Activated naive CD8-positive, alpha-beta T cell (primary cell): ENCODE measurements around the gene DCDC2.
"Not testable (repeated sequence)": the region's sequence is repeated elsewhere in the genome, so short reads cannot be mapped to it uniquely, and the experiment has no call there.

ENCODE experiments used
- H3K27ac Mint-ChIP-seq: one replicate; pipeline ENCODE4 v1.8.0; 2021; ENCODE audit warnings: mixed read lengths
- H3K27me3 Mint-ChIP-seq: one replicate; pipeline ENCODE4 v1.8.0; 2021; ENCODE audit warnings: mixed read lengths
- H3K36me3 Mint-ChIP-seq: one replicate; pipeline ENCODE4 v1.8.0; 2021; ENCODE audit warnings: mixed read lengths
- H3K4me1 Mint-ChIP-seq: one replicate; pipeline ENCODE4 v1.8.0; 2021; ENCODE audit warnings: low read depth, mixed read lengths
- H3K4me3 Mint-ChIP-seq: one replicate; pipeline ENCODE4 v1.8.0; 2021; ENCODE audit warnings: mild to moderate bottlenecking, mixed read lengths
- H3K9me3 Mint-ChIP-seq: one replicate; pipeline ENCODE4 v1.8.0; 2021; ENCODE audit warnings: low read depth, mixed read lengths

DCDC2 gene

DNA sequence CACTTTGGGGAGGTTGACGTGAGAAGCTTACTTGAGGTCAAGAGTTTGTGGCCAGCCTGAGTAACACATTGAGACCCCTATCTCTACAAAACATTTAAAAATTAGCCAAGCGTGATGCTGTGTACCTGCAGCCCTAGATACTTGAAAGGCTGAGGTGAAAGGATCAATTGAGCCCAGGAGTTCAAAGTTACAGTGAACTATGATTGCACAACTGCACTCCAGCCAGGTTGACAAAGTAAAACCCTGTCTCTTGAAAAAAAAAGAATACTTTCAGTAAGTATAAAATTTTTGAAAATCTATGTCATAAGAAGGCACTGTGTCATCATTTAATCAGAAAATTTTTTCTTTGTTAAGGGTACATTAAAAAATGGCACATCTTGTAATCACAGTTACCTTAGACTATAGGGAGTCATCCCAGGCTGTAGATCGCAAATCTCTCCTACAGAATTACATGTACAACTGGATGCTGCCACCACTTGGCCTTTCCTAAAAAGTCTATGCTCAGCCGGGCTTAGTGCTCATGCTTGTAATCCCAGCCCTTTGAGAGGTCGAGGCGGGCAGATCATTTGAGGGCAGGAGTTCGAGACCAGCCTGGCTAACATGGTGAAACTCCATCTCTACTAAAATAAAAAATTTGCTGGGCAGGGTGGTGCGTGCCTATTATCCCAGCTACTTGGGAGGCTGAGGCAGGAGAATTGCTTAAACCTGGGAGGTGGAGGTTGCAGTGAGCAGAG lies 27.8 kb upstream of the DCDC2 start:
- H3K27me3 Mint-ChIP-seq = peaks cover 10% of the 10 kb centered on the region
- H3K9me3 Mint-ChIP-seq = no peaks in the 10 kb centered on the region
- no peak overlapping the region for H3K4me3 Mint-ChIP-seq
- H3K27ac Mint-ChIP-seq = no peak overlapping the region
- no peaks in the 10 kb centered on the region for H3K4me1 Mint-ChIP-seq
- H3K36me3 Mint-ChIP-seq = no peaks in the 10 kb centered on the region

DNA sequence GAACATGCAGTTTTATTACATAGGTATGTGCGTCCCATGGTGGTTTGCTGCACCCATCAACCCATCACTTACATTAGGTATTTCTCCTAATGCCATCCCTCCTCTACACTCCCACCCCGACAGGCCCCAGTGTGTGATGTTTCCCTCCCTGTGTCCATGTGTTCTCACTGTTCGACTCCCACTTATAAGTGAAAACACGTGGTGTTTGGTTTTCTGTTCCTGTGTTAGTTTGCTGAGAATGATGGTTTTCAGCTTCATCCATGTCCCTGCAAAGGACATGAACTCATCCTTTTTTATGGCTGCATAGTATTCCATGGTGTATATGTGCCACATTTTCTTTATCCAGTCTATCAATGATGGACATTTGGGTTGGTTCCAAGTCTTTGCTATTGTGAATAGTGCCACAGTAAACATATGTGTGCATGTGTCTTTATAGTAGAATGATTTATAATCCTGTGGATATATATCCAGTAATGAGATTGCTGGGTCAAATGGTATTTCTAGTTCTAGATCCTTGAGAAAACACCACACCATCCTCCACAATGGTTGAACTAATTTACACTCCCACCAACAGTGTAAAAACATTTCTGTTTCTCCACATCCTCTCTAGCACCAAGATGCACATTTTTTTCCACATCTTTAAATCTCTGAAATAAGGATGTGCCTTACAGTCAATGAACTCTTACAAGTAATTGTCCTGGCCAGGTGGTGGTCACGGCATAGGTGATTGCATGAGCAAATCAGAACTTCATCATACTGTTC lies 26.7 kb upstream of the DCDC2 start:
- not testable (repeated sequence) for H3K9me3 Mint-ChIP-seq, H3K4me1 Mint-ChIP-seq, H3K4me3 Mint-ChIP-seq, H3K27me3 Mint-ChIP-seq, H3K27ac Mint-ChIP-seq, H3K36me3 Mint-ChIP-seq

GRCh38 chr6:24382891-24383494 lies 25.1 kb upstream of the DCDC2 start:
- not testable (repeated sequence) for H3K27me3 Mint-ChIP-seq, H3K27ac Mint-ChIP-seq, H3K9me3 Mint-ChIP-seq, H3K4me3 Mint-ChIP-seq, H3K36me3 Mint-ChIP-seq, H3K4me1 Mint-ChIP-seq

DNA sequence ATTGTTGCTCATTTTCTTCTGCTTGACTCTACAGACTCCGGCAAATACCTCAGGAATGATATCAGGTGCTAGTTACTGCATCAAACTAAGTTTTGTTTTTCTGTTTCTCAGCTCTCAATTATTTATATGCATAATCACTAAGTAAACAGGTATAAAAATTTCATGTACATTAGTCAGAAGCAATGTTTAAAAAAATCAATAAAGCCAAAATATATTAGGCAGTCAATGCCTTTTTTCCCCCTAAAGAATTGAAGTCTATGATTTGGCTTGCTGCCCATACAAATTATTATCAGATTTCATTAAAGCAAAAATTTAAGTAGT lies 24.3 kb upstream of the DCDC2 start:
- no peaks in the 10 kb centered on the region for H3K36me3 Mint-ChIP-seq
- H3K4me1 Mint-ChIP-seq = no peaks in the 10 kb centered on the region
- H3K27me3 Mint-ChIP-seq = peaks cover 4% of the 10 kb centered on the region
- H3K27ac Mint-ChIP-seq = no peak overlapping the region
- no peak overlapping the region for H3K4me3 Mint-ChIP-seq
- no peaks in the 10 kb centered on the region for H3K9me3 Mint-ChIP-seq

GRCh38 chr6:24381476-24382219 lies 23.8 kb upstream of the DCDC2 start:
- H3K9me3 Mint-ChIP-seq = no peaks in the 10 kb centered on the region
- no peaks in the 10 kb centered on the region for H3K4me1 Mint-ChIP-seq
- peaks cover 4% of the 10 kb centered on the region for H3K27me3 Mint-ChIP-seq
- H3K27ac Mint-ChIP-seq = no peak overlapping the region
- no peak overlapping the region for H3K4me3 Mint-ChIP-seq
- no peaks in the 10 kb centered on the region for H3K36me3 Mint-ChIP-seq

DNA sequence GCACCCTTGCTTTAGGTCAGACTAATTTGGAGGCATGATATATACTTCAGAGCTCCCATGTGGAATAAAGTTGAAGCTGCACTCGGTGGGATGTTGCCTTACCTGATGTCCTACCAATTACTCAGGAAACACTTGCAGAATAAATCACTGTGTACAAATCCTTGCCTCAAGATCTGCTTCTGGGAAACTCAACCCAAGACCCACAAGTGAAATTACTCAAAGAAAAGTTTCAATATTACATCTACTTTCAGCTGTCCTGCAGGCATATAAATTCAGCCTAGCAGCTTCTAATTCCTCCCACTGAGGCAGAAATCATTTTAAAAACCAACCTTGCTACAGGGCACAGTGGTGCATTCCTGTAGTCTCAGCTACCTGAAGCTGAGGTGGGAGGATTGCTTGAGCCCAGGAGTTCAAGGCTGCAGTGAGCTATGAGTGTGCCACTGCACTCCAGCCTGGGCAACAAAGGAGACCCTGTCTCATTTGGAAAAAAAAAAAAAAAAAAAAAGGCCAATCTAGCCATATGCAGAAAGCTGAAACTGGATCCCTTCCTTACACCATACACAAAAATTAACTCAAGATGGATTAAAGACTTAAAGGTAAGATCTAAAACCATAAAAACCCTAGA lies 20.7 kb upstream of the DCDC2 start:
- no peaks in the 10 kb centered on the region for H3K9me3 Mint-ChIP-seq

DNA sequence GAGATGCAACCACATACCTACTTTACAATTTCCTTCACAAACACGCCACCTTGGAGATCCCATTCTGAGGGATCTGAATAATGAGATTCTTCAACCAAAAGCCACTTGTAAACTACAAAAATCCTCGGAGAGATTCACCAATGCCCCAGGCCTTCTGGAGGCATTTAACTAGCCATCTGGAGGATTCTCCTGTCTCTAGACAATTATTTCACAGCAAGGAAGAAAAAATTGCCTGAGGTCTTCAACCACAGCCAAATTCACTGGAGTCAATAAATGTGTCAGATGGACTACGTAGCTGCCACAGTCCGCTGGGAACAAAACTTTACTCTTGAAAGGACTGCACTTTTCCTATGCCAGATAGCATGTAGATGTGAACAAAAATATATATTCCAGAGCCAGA lies 19.0 kb upstream of the DCDC2 start:
- no peak overlapping the region for H3K4me3 Mint-ChIP-seq
- peaks cover 3% of the 10 kb centered on the region for H3K27me3 Mint-ChIP-seq
- no peaks in the 10 kb centered on the region for H3K4me1 Mint-ChIP-seq
- no peaks in the 10 kb centered on the region for H3K9me3 Mint-ChIP-seq
- no peak overlapping the region for H3K27ac Mint-ChIP-seq
- no peaks in the 10 kb centered on the region for H3K36me3 Mint-ChIP-seq

More for the DNA sequence above, 20.7 kb upstream of the DCDC2 start:
- Mint-ChIP-seq H3K36me3 (no peaks in the 10 kb centered on the region), H3K27me3 (peaks cover 3% of the 10 kb centered on the region), H3K4me1 (no peaks in the 10 kb centered on the region), H3K4me3 (no peak overlapping the region), H3K27ac (no peak overlapping the region)

GRCh38 chr6:24374612-24375011 lies 16.8 kb upstream of the DCDC2 start:
- Mint-ChIP-seq H3K9me3 (no peaks in the 10 kb centered on the region), H3K4me3 (no peak overlapping the region), H3K27me3 (peaks cover 4% of the 10 kb centered on the region), H3K4me1 (no peaks in the 10 kb centered on the region), H3K36me3 (no peaks in the 10 kb centered on the region), H3K27ac (no peak overlapping the region)

- H3K27me3 Mint-ChIP-seq = peaks cover 16% of the 10 kb centered on the region
- not testable (repeated sequence) for H3K4me1 Mint-ChIP-seq
Measured at GRCh38 chr6:24365103-24365633, 7.3 kb upstream of the DCDC2 start.

DNA sequence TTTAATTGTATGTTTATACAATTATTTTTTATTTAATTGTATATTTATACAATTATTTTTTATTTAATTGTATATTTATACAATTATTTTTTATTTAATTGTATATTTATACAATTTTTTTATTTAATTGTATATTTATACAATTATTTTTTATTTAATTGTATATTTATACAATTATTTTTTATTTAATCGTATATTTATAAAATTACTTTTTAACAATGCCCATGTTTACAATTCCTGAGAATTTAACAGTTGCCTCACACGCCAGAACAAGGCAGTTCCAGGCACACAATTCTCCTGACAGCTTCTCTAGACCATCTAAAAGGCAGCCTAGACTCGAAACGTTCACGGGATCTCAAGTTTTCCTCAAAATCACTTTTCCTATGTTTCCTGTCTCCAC lies 4.5 kb upstream of the DCDC2 start:
- H3K9me3 Mint-ChIP-seq, H3K4me3 Mint-ChIP-seq, H3K27ac Mint-ChIP-seq, H3K36me3 Mint-ChIP-seq: not testable (repeated sequence)
- peaks cover 20% of the 10 kb centered on the region for H3K4me1 Mint-ChIP-seq
- H3K27me3 Mint-ChIP-seq = peaks cover 12% of the 10 kb centered on the region

More at GRCh38 chr6:24365103-24365633, 7.3 kb upstream of the DCDC2 start:
- H3K27ac Mint-ChIP-seq, H3K9me3 Mint-ChIP-seq, H3K36me3 Mint-ChIP-seq, H3K4me3 Mint-ChIP-seq: not testable (repeated sequence)

DNA sequence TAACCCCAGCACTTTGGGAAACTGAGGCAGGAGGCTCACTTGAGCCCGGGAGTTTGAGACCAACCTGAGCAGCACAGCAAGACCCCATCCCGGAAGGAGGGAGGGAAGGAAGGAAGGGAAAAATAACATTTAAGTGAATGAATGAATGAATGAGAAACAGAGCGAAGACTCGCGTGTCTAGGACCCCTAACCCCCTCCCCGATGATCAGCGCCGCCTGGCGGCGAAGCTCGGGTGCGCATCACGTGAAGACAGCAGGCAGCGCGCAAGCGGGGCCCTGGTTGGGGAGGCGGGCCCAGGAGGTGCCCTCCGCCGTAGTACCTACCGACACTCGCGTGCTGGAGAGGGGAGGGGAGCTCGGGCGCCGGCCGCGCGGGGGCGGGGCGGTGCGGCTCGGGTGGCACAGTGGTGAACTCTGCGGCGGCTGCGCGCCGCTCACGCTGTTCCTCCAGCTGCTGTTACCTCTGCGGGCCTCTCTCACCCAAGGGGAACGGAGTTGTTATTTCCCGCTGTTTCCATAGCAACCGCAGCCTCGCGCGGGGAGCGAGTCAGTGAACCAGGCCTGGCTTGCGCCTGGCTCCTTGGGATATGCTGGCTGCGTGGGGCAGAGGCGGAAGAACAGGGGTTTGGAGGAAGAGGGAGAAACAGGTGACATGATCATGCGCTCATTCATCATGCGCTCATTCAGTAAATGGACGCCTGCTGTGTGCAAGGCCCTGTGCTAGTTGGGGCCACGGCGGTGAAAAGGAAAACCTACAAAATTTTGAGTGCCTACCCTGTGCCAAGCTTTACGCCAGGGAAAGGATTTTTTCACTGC lies 2.0 kb upstream of the DCDC2 start:
- H3K9me3 Mint-ChIP-seq = no peaks in the 10 kb centered on the region
- H3K27ac Mint-ChIP-seq = no peak overlapping the region
- H3K27me3 Mint-ChIP-seq = peaks cover 10% of the 10 kb centered on the region
- H3K4me3 Mint-ChIP-seq = peak overlapping the region; percentile 81
- H3K36me3 Mint-ChIP-seq = no peaks in the 10 kb centered on the region
- peaks cover 22% of the 10 kb centered on the region for H3K4me1 Mint-ChIP-seq

DNA sequence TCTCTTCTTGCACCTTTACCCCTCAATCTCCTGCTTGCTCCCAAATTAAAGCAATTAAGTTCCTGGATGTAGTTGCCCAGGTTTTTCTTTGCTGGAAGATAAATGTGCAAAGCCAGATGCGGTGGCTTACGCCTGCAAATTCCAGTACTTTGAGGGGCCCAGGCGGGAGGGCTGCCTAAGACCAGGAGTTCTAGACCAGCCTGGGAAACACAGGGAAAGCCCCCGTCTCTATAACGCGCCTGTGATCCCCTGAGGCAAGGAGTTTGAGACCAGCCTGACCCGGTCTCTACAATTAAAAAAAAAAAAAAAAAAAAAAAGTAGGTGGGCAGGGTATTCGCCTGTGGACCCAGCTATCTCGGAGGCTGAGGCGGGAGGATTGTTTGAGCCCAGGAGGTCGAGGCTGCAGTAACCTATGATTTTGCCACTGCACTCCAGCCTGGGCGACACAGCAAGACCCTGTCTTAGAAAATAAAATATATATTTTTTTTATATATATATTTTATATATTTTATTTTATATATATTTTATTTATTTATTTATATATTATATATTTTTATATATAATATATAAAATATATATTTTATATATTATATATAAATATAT lies 461 bp upstream of the DCDC2 start:
- H3K27me3 Mint-ChIP-seq = peaks cover 4% of the 10 kb centered on the region
- peaks cover 22% of the 10 kb centered on the region for H3K4me1 Mint-ChIP-seq
- peak overlapping the region; percentile 85 for H3K4me3 Mint-ChIP-seq
- no peaks in the 10 kb centered on the region for H3K36me3 Mint-ChIP-seq
- H3K9me3 Mint-ChIP-seq = no peaks in the 10 kb centered on the region
- H3K27ac Mint-ChIP-seq = no peak overlapping the region

GRCh38 chr6:24356310-24356973 lies 1.4 kb downstream of the DCDC2 start:
- Mint-ChIP-seq H3K4me1 (peaks cover 22% of the 10 kb centered on the region), H3K27me3 (peaks cover under 1% of the 10 kb centered on the region), H3K4me3 (peak overlapping the region; percentile 56), H3K27ac (no peak overlapping the region), H3K9me3 (no peaks in the 10 kb centered on the region), H3K36me3 (no peaks in the 10 kb centered on the region)
